ENCODE measurements around the gene MGAT4C. TPM values are rescaled to one million over a fixed set of nuclear protein-coding genes. Genes with fewer than 3 reads are reported as not detected.
"Not testable (repeated sequence)": the region's sequence is repeated elsewhere in the genome, so short reads cannot be mapped to it uniquely, and the experiment has no call there.

MGAT4C gene
- total and polyA plus RNA-seq, 2 donors from 2014 or later, result 0.16 TPM; not detected in 1

DNA sequence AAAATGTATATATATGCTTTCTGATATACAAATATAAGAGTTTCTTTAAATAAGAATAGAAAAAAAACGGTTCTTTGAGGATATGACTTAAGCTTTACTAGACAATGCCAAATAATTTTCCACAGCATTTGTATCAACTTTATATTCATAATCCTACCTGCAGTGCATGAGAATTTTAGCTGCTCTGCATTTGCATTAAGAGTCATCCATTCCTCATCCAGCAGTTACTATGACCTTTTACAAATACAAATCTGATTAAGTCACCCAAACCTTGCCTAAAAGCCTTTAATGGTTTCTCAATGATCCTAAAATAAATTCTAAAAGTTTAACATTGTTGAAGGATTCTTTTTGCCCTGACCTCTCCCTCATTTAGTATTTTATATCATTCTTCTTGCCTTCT, 116.5 kb downstream of the MGAT4C start:
- DNase-seq, result no peak
- no peaks in the 10 kb centered on the region for H3K4me1 ChIP-seq (ENCODE audit: control insufficient read depth in 2 of 3, insufficient read depth in 2 of 3, low read depth in 1 of 3, low read length in 3 of 3)
- no peak overlapping the region for H3K4me3 ChIP-seq (ENCODE audit: low read length in 3 of 3)
- intact Hi-C loops (cut with DNase I), result no loop called here
- H3K27ac ChIP-seq (ENCODE audit: low read depth in 2 of 2, low read length in 2 of 2), result no peak overlapping the region
- H3K27me3 ChIP-seq (ENCODE audit: control insufficient read depth, insufficient read depth, low read length), result no peaks in the 10 kb centered on the region
- H3K36me3 ChIP-seq (ENCODE audit: control insufficient read depth in 2 of 3, insufficient read depth in 3 of 3, low read length in 3 of 3), result no peaks in the 10 kb centered on the region
- no peak overlapping the region for H3K9ac ChIP-seq (ENCODE audit: low read length in 3 of 3)
- FAIRE-seq, result no peak
- TF ChIP-seq, protein P1, sequence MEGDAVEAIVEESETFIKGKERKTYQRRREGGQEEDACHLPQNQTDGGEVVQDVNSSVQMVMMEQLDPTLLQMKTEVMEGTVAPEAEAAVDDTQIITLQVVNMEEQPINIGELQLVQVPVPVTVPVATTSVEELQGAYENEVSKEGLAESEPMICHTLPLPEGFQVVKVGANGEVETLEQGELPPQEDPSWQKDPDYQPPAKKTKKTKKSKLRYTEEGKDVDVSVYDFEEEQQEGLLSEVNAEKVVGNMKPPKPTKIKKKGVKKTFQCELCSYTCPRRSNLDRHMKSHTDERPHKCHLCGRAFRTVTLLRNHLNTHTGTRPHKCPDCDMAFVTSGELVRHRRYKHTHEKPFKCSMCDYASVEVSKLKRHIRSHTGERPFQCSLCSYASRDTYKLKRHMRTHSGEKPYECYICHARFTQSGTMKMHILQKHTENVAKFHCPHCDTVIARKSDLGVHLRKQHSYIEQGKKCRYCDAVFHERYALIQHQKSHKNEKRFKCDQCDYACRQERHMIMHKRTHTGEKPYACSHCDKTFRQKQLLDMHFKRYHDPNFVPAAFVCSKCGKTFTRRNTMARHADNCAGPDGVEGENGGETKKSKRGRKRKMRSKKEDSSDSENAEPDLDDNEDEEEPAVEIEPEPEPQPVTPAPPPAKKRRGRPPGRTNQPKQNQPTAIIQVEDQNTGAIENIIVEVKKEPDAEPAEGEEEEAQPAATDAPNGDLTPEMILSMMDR (IDR thresholded peaks at IDR 0.05; ENCODE audit: borderline replicate concordance, extremely low read depth, insufficient read depth), result no peak
- H3K9me3 ChIP-seq (ENCODE audit: control insufficient read depth in 2 of 3, insufficient read depth in 1 of 3, low read length in 3 of 3), result no peaks in the 10 kb centered on the region

DNA sequence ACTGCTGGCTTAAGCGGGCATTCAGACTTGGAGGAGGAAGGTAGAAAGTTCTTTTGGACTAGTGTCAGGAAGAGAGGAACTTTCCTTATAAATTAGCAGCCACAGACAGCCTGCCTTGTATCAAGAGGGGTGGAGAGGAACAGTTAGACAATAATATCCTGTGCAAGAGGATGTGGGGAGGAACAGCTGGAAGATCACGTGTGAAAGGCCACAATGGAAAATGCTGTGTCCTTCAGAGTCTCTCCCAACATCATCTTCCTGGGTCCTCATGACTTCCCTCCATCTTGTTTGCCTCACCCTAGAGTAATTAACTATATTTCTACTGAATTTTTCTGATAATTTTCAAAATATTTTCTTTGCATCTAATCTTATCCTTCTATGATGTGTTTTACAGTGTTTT, 117.4 kb downstream of the MGAT4C start:
- H3K36me3 ChIP-seq (ENCODE audit: control insufficient read depth in 2 of 3, insufficient read depth in 3 of 3, low read length in 3 of 3), result no peaks in the 10 kb centered on the region
- H3K27me3 ChIP-seq (ENCODE audit: control insufficient read depth, insufficient read depth, low read length), result no peaks in the 10 kb centered on the region
- H3K9ac ChIP-seq (ENCODE audit: low read length in 3 of 3), result no peak overlapping the region
- H3K4me1 ChIP-seq (ENCODE audit: control insufficient read depth in 2 of 3, insufficient read depth in 2 of 3, low read depth in 1 of 3, low read length in 3 of 3), result no peaks in the 10 kb centered on the region
- intact Hi-C loops (cut with DNase I), result no loop called here
- TF ChIP-seq, protein P1 (IDR thresholded peaks at IDR 0.05; ENCODE audit: borderline replicate concordance, extremely low read depth, insufficient read depth), result no peak
- DNase-seq, result no peak
- no peaks in the 10 kb centered on the region for H3K9me3 ChIP-seq (ENCODE audit: control insufficient read depth in 2 of 3, insufficient read depth in 1 of 3, low read length in 3 of 3)
- no peak overlapping the region for H3K27ac ChIP-seq (ENCODE audit: low read depth in 2 of 2, low read length in 2 of 2)
- no peak overlapping the region for H3K4me3 ChIP-seq (ENCODE audit: low read length in 3 of 3)
- no peak for FAIRE-seq

DNA sequence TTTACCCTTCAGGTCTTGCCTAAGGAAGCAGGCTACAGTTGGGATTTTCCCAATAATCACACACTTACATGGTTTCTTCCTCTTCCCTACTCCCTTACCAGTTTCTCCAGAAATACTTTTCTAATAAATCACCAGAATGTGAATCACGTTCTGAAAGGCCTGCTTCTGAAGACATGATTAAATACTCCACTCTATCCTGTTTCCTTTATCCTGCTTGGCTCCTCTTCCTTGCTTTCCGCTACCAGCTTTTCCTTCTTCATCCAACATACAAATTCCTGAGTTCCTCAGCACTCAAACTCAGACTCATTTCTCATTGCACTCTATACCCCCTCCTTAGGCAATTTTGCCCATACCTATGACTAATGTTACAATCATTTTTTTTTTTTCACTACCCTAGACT, 118.3 kb downstream of the MGAT4C start:
- Histone ChIP-seq H3K27ac (ENCODE audit: low read depth in 2 of 2, low read length in 2 of 2) (no peak overlapping the region), H3K27me3 (ENCODE audit: control insufficient read depth, insufficient read depth, low read length) (no peaks in the 10 kb centered on the region), H3K4me3 (ENCODE audit: low read length in 3 of 3) (no peak overlapping the region), H3K36me3 (ENCODE audit: control insufficient read depth in 2 of 3, insufficient read depth in 3 of 3, low read length in 3 of 3) (no peaks in the 10 kb centered on the region), H3K9me3 (ENCODE audit: control insufficient read depth in 2 of 3, insufficient read depth in 1 of 3, low read length in 3 of 3) (no peaks in the 10 kb centered on the region), H3K4me1 (ENCODE audit: control insufficient read depth in 2 of 3, insufficient read depth in 2 of 3, low read depth in 1 of 3, low read length in 3 of 3) (no peaks in the 10 kb centered on the region), H3K9ac (ENCODE audit: low read length in 3 of 3) (no peak overlapping the region)
- TF ChIP-seq, protein P1 (IDR thresholded peaks at IDR 0.05; ENCODE audit: borderline replicate concordance, extremely low read depth, insufficient read depth), result no peak
- intact Hi-C loops (cut with DNase I), result no loop called here
- DNase-seq (peak in 1 of 5 donors; percentile 4), FAIRE-seq (no peak)

DNA sequence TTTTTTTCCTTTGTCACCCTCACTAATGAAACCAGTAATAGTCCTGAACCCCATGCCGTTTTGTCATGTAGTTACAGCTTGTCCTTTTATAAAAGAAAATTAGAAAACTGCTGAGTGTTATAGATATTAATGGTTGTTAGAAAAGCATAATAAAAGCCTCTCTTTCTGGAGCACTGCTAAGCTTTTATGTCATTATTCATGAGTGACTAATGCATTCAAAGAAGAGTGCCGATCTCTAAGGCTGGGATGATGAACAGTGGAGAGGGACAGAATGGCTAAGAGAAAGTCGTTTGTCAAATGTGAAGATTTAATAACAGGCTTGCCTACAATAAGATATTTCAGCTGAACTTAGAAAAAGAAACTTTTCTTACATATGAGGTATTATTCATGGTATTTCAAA, 121.6 kb downstream of the MGAT4C start:
- Histone ChIP-seq H3K27me3 (ENCODE audit: control insufficient read depth, insufficient read depth, low read length) (no peaks in the 10 kb centered on the region), H3K4me1 (ENCODE audit: control insufficient read depth in 2 of 3, insufficient read depth in 2 of 3, low read depth in 1 of 3, low read length in 3 of 3) (no peaks in the 10 kb centered on the region), H3K9ac (ENCODE audit: low read length in 3 of 3) (no peak overlapping the region), H3K27ac (ENCODE audit: low read depth in 2 of 2, low read length in 2 of 2) (no peak overlapping the region), H3K4me3 (ENCODE audit: low read length in 3 of 3) (no peak overlapping the region), H3K9me3 (ENCODE audit: control insufficient read depth in 2 of 3, insufficient read depth in 1 of 3, low read length in 3 of 3) (no peaks in the 10 kb centered on the region), H3K36me3 (ENCODE audit: control insufficient read depth in 2 of 3, insufficient read depth in 3 of 3, low read length in 3 of 3) (no peaks in the 10 kb centered on the region)
- no peak for FAIRE-seq
- intact Hi-C loops (cut with DNase I), result no loop called here
- TF ChIP-seq, protein P1 (IDR thresholded peaks at IDR 0.05; ENCODE audit: borderline replicate concordance, extremely low read depth, insufficient read depth), result no peak
- DNase-seq, result no peak

DNA sequence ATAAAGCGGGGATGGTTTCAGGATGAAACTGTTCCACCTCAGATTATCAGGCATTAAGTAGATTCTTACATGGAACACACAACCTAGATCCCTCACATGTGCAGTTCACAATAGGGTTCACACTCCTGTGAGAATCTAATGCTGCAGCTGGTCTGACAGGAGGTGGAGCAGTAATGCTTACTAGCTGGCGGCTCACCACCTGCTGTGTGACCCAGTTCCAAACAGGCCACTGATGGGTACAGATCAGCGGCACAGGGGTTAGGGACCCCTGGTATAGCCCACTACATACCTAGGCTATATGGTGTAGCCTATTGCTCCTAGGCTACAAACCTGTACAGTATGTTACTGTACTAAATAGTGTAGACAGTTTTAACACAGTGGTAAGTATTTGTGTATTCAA, 129.3 kb downstream of the MGAT4C start:
- H3K27ac ChIP-seq (ENCODE audit: low read depth in 2 of 2, low read length in 2 of 2); H3K9ac ChIP-seq (ENCODE audit: low read length in 3 of 3); H3K4me1 ChIP-seq (ENCODE audit: control insufficient read depth in 2 of 3, insufficient read depth in 2 of 3, low read depth in 1 of 3, low read length in 3 of 3); H3K36me3 ChIP-seq (ENCODE audit: control insufficient read depth in 2 of 3, insufficient read depth in 3 of 3, low read length in 3 of 3); H3K4me3 ChIP-seq (ENCODE audit: low read length in 3 of 3); DNase-seq; H3K9me3 ChIP-seq (ENCODE audit: control insufficient read depth in 2 of 3, insufficient read depth in 1 of 3, low read length in 3 of 3); FAIRE-seq; H3K27me3 ChIP-seq (ENCODE audit: control insufficient read depth, insufficient read depth, low read length); intact Hi-C loops (cut with DNase I): not testable (repeated sequence)
